HG03135 (cell line): ENCODE data around the gene CLC.
"Not testable (repeated sequence)": the region's sequence is repeated elsewhere in the genome, so short reads cannot be mapped to it uniquely, and the experiment has no call there.

Source experiments
- ATAC-seq: cut with Tn5 transposase; IDR thresholded peaks from one replicate; pipeline ENCODE4 v1.9.1; 2021; ENCODE audit warnings: mild to moderate bottlenecking, moderate library complexity; ENCODE audit not compliant: unreplicated experiment

CLC gene

GRCh38 chr19:39737891-39738290, at the start of gene CLC:
TSS of gene CLC (minus strand) at chr19:39738029. CDS start at chr19:39737952, 77 bp downstream.
- no peak for ATAC-seq

GRCh38 chr19:39780894-39781293, 43.1 kb upstream of the CLC start:
- no peak for ATAC-seq

- ATAC-seq: no peak
These were observed 40.9 kb upstream of the CLC start, which contains the start of gene LEUTX for GRCh38 chr19:39778763-39779162. TSS of gene LEUTX (plus strand) at chr19:39778854. CDS start at chr19:39778921, 67 bp downstream.

GRCh38 chr19:39768786-39769185, 31.0 kb upstream of the CLC start:
- ATAC-seq: no peak

GRCh38 chr19:39768334-39768733, 30.5 kb upstream of the CLC start:
- no peak for ATAC-seq

- ATAC-seq: no peak
These were observed 27.6 kb upstream of the CLC start for GRCh38 chr19:39765091-39766076.

- ATAC-seq: not testable (repeated sequence)
These were observed 24.0 kb upstream of the CLC start for GRCh38 chr19:39761851-39762250.

- ATAC-seq: no peak
These were observed 21.8 kb upstream of the CLC start for GRCh38 chr19:39759457-39760184.

GRCh38 chr19:39754971-39755370, 17.1 kb upstream of the CLC start:
- ATAC-seq: no peak

- ATAC-seq: no peak
These were observed 16.7 kb upstream of the CLC start for GRCh38 chr19:39754544-39754943.

GRCh38 chr19:39752795-39753194, 15.0 kb upstream of the CLC start:
- ATAC-seq: no peak

GRCh38 chr19:39752390-39752789, 14.6 kb upstream of the CLC start:
- ATAC-seq: no peak

GRCh38 chr19:39749981-39750380, 12.2 kb upstream of the CLC start:
- no peak for ATAC-seq

- no peak for ATAC-seq
These were observed 9.2 kb upstream of the CLC start for GRCh38 chr19:39746836-39747529.

GRCh38 chr19:39745643-39746042, 7.8 kb upstream of the CLC start:
- no peak for ATAC-seq

- no peak for ATAC-seq
These were observed 2.6 kb upstream of the CLC start for GRCh38 chr19:39740395-39740794.

GRCh38 chr19:39738814-39739213, 985 bp upstream of the CLC start:
- no peak for ATAC-seq

GRCh38 chr19:39737351-39737750, 478 bp downstream of the CLC start:
- ATAC-seq: no peak

- no peak for ATAC-seq
These were observed 1.7 kb downstream of the CLC start for GRCh38 chr19:39736088-39736487.

- no peak for ATAC-seq
These were observed 2.1 kb downstream of the CLC start for GRCh38 chr19:39735688-39736087.

- no peak for ATAC-seq
These were observed 4.0 kb downstream of the CLC start for GRCh38 chr19:39733841-39734240.
